SK-N-SH (cell line): ENCODE measurements around the gene NFE2. TPM values are rescaled to one million over a fixed set of nuclear protein-coding genes. Genes with fewer than 3 reads are reported as not detected.

Experiments used
- CHD2 ChIP-seq: fragments of 150-350 bp; IDR thresholded peaks from 2 replicates; pipeline ENCODE4 v1.6.1; 2018; ENCODE audit warnings: low read length; ENCODE audit not compliant: partially characterized antibody
- EZH2phosphoT487 ChIP-seq: fragments of 200-600 bp; sonication (generic); IDR thresholded peaks from 2 replicates; pipeline ENCODE4 v1.6.1; 2017; ENCODE audit warnings: low read depth, mixed run types, mild to moderate bottlenecking, antibody characterized with exemption, moderate library complexity, borderline replicate concordance
- FOSL2 ChIP-seq: IDR thresholded peaks from 2 replicates; pipeline ENCODE4 v1.4.0; 2012; ENCODE audit warnings: low read depth, mild to moderate bottlenecking, moderate library complexity, borderline replicate concordance
- MXI1 ChIP-seq: IDR thresholded peaks from 2 replicates; pipeline ENCODE4 v1.6.1; 2012; ENCODE audit warnings: mild to moderate bottlenecking, low read depth, low read length, improper control_type of control experiment
- RAD21 ChIP-seq: IDR thresholded peaks from 2 replicates; pipeline ENCODE4 v1.6.1; 2012; ENCODE audit warnings: mild to moderate bottlenecking, low read length
- RFX5 ChIP-seq: IDR thresholded peaks from 2 replicates; pipeline ENCODE4 v1.6.1; 2012; ENCODE audit warnings: mild to moderate bottlenecking, improper control_type of control experiment, low read length
- RXRA ChIP-seq: IDR thresholded peaks from 2 replicates; pipeline ENCODE4 v1.4.0; 2012; ENCODE audit warnings: low read depth, mild to moderate bottlenecking, borderline replicate concordance
- SIN3A ChIP-seq: IDR thresholded peaks from 2 replicates; pipeline ENCODE4 v1.6.1; 2012; ENCODE audit warnings: low read depth, mild to moderate bottlenecking, low read length, moderate library complexity, borderline replicate concordance
- SMC3 ChIP-seq: IDR thresholded peaks from 2 replicates; pipeline ENCODE4 v1.6.1; 2012; ENCODE audit warnings: low read depth, low read length, improper control_type of control experiment
- TCF12 ChIP-seq: IDR thresholded peaks from 2 replicates; pipeline ENCODE4 v1.4.0; 2012
- TEAD4 ChIP-seq: IDR thresholded peaks from 2 replicates; pipeline ENCODE4 v1.4.0; 2012; ENCODE audit warnings: mild to moderate bottlenecking, borderline replicate concordance; ENCODE audit not compliant: insufficient read depth
- polyA plus RNA-seq, 3 experiments: library from polyadenylated mRNA; depleted of rRNA; stranded (reverse); fragments of >200 nt; gene quantifications; 2 replicates each; pipeline ENCODE4 v1.2.3, GENCODE V29; 2012
- TF ChIP-seq, protein P1 (sequence below): fragments of 200-600 bp; sonication (generic); IDR thresholded peaks from 2 replicates; pipeline ENCODE4 v1.6.1; 2017; ENCODE audit warnings: antibody characterized with exemption, mild to moderate bottlenecking, moderate library complexity
- TF ChIP-seq, protein P2 (sequence below): IDR thresholded peaks from 2 replicates; pipeline ENCODE4 v1.4.0; 2012; ENCODE audit warnings: low read depth, borderline replicate concordance
- TF ChIP-seq, protein P3 (sequence below): IDR thresholded peaks from 2 replicates; pipeline ENCODE4 v1.6.1; 2012; ENCODE audit warnings: mild to moderate bottlenecking, low read depth, low read length, moderate library complexity
- TF ChIP-seq, protein P4 (sequence below): IDR thresholded peaks from 2 replicates; pipeline ENCODE4 v1.4.0; 2012; ENCODE audit warnings: low read depth, borderline replicate concordance
- TF ChIP-seq, protein P5 (sequence below): fragments of 150-350 bp; IDR thresholded peaks from 2 replicates; pipeline ENCODE4 v1.6.1; 2017; ENCODE audit warnings: antibody characterized with exemption, low read length, low read depth, borderline replicate concordance
- TF ChIP-seq, protein P6 (sequence below): IDR thresholded peaks from 2 replicates; pipeline ENCODE4; 2012

NFE2 gene
- polyA plus RNA-seq, 1 of the 3 experiments (the other 2 are of a cell fraction), result 0.25 TPM

DNA sequence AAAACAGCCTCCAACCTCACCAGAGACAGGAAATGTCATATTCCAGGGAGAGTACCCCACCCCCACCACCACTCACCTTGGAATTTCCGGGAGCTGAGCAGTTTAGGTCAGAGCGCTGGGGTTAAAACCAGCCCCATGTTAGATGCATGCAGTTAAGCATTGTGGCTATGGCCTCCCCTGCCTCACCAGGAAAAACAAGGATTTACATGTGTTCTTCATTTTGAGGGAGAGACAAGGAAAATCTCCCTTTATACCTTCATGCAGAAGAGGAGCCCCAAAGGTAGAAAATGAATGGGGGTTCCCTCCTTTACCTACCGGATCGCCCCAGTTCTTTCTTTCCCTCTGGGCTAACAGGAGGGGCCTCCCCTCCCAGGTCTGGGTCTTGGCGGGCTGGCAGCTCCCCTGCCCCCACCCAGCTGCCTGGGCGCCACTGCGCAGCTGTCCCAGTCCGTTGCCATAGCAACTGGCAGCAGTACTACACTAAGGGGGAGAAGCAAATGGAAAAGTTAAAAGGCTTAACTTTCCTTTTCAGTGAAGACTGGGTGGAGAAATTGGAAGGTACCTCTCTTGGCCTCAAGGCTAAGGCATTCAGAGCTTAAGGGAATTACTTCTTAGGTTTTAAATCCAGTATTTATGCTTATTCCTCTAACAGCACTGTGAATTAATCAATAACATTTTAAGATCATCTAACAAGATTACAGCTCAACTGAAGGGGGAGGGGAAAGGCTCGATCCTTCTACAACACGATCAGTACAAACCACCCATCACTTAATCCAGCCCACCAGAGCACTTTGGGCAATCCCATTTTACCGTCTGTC, 41.4 kb downstream of the NFE2 start (continued):
- TF ChIP-seq, protein P1, sequence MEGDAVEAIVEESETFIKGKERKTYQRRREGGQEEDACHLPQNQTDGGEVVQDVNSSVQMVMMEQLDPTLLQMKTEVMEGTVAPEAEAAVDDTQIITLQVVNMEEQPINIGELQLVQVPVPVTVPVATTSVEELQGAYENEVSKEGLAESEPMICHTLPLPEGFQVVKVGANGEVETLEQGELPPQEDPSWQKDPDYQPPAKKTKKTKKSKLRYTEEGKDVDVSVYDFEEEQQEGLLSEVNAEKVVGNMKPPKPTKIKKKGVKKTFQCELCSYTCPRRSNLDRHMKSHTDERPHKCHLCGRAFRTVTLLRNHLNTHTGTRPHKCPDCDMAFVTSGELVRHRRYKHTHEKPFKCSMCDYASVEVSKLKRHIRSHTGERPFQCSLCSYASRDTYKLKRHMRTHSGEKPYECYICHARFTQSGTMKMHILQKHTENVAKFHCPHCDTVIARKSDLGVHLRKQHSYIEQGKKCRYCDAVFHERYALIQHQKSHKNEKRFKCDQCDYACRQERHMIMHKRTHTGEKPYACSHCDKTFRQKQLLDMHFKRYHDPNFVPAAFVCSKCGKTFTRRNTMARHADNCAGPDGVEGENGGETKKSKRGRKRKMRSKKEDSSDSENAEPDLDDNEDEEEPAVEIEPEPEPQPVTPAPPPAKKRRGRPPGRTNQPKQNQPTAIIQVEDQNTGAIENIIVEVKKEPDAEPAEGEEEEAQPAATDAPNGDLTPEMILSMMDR, result no peak
- TF ChIP-seq SMC3 (0 out of 2 replicates have a peak, but pooled peaks have one; percentile 5), CHD2 (peak; percentile 95), TCF12 (peak; percentile 54; the same call in 1 of the 2 replicates), FOSL2 (peak; percentile 52; the same call in 1 of the 2 replicates), TEAD4 (peak; percentile 77; the same call in 1 of the 2 replicates), MXI1 (peak; percentile 74), EZH2phosphoT487 (no peak), RFX5 (peak; percentile 81), SIN3A (peak; percentile 20; the same call in 1 of the 2 replicates), RXRA (peak; percentile 76; the same call in 1 of the 2 replicates), RAD21 (0 out of 2 replicates have a peak, but pooled peaks have one; percentile 4)
- TF ChIP-seq, protein P2, sequence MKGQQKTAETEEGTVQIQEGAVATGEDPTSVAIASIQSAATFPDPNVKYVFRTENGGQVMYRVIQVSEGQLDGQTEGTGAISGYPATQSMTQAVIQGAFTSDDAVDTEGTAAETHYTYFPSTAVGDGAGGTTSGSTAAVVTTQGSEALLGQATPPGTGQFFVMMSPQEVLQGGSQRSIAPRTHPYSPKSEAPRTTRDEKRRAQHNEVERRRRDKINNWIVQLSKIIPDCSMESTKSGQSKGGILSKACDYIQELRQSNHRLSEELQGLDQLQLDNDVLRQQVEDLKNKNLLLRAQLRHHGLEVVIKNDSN, result no peak
- TF ChIP-seq, protein P3, sequence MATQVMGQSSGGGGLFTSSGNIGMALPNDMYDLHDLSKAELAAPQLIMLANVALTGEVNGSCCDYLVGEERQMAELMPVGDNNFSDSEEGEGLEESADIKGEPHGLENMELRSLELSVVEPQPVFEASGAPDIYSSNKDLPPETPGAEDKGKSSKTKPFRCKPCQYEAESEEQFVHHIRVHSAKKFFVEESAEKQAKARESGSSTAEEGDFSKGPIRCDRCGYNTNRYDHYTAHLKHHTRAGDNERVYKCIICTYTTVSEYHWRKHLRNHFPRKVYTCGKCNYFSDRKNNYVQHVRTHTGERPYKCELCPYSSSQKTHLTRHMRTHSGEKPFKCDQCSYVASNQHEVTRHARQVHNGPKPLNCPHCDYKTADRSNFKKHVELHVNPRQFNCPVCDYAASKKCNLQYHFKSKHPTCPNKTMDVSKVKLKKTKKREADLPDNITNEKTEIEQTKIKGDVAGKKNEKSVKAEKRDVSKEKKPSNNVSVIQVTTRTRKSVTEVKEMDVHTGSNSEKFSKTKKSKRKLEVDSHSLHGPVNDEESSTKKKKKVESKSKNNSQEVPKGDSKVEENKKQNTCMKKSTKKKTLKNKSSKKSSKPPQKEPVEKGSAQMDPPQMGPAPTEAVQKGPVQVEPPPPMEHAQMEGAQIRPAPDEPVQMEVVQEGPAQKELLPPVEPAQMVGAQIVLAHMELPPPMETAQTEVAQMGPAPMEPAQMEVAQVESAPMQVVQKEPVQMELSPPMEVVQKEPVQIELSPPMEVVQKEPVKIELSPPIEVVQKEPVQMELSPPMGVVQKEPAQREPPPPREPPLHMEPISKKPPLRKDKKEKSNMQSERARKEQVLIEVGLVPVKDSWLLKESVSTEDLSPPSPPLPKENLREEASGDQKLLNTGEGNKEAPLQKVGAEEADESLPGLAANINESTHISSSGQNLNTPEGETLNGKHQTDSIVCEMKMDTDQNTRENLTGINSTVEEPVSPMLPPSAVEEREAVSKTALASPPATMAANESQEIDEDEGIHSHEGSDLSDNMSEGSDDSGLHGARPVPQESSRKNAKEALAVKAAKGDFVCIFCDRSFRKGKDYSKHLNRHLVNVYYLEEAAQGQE, result peak; percentile 66
- TF ChIP-seq, protein P4, sequence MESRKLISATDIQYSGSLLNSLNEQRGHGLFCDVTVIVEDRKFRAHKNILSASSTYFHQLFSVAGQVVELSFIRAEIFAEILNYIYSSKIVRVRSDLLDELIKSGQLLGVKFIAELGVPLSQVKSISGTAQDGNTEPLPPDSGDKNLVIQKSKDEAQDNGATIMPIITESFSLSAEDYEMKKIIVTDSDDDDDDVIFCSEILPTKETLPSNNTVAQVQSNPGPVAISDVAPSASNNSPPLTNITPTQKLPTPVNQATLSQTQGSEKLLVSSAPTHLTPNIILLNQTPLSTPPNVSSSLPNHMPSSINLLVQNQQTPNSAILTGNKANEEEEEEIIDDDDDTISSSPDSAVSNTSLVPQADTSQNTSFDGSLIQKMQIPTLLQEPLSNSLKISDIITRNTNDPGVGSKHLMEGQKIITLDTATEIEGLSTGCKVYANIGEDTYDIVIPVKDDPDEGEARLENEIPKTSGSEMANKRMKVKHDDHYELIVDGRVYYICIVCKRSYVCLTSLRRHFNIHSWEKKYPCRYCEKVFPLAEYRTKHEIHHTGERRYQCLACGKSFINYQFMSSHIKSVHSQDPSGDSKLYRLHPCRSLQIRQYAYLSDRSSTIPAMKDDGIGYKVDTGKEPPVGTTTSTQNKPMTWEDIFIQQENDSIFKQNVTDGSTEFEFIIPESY, result no peak
- TF ChIP-seq, protein P5, sequence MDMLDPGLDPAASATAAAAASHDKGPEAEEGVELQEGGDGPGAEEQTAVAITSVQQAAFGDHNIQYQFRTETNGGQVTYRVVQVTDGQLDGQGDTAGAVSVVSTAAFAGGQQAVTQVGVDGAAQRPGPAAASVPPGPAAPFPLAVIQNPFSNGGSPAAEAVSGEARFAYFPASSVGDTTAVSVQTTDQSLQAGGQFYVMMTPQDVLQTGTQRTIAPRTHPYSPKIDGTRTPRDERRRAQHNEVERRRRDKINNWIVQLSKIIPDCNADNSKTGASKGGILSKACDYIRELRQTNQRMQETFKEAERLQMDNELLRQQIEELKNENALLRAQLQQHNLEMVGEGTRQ, result no peak
- TF ChIP-seq, protein P6, sequence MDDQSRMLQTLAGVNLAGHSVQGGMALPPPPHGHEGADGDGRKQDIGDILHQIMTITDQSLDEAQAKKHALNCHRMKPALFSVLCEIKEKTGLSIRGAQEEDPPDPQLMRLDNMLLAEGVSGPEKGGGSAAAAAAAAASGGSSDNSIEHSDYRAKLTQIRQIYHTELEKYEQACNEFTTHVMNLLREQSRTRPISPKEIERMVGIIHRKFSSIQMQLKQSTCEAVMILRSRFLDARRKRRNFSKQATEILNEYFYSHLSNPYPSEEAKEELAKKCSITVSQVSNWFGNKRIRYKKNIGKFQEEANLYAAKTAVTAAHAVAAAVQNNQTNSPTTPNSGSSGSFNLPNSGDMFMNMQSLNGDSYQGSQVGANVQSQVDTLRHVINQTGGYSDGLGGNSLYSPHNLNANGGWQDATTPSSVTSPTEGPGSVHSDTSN, result peak; percentile 56
- TF ChIP-seq, all 33 proteins: peak for 25
